ENCODE measurements around the gene HOXA7. TPM values are rescaled to one million over a fixed set of nuclear protein-coding genes. Genes with fewer than 3 reads are reported as not detected.
A peak's percentile ranks its signal among the peaks of the same experiment; 100 is the strongest.

Gene HOXA7
- total RNA-seq, 1 donor from 2014 or later = 34.2 TPM

DNA sequence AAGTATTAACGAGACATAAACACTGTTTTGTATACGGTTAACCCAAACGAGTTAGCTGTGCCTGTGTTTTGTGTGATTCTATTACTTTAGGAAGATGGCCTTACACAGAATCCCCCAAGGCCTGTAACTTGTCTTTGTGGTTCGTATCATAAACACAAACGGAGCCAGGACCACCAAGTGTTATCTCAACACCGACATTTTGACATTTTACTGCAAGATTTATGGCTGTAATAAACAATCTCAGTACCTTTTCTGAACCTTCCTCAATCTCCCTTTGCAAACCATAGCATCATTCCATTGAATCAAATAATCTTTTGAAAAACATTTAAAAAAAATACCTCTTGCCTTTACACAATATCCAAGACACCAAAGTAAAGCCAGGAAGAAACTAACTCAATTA lies 23.5 kb downstream of the HOXA7 start:
- H3K27me3 ChIP-seq (ENCODE audit: control insufficient read depth, insufficient read depth, low read length) = no peaks in the 10 kb centered on the region
- peaks cover 1% of the 10 kb centered on the region for H3K36me3 ChIP-seq (ENCODE audit: control insufficient read depth, insufficient read depth, low read length)
- H3K4me3 ChIP-seq (ENCODE audit: low read depth, low read length) = no peak overlapping the region
- TF ChIP-seq CTCF (IDR thresholded peaks at IDR 0.05; ENCODE audit: insufficient read depth, low read length, poor library complexity, severe bottlenecking) = no peak
- no peak for DNase-seq (ENCODE audit: low read depth)

- no peaks in the 10 kb centered on the region for H3K27me3 ChIP-seq (ENCODE audit: control insufficient read depth, insufficient read depth, low read length)
- H3K36me3 ChIP-seq (ENCODE audit: control insufficient read depth, insufficient read depth, low read length) = peaks cover 1% of the 10 kb centered on the region
- TF ChIP-seq CTCF (IDR thresholded peaks at IDR 0.05; ENCODE audit: insufficient read depth, low read length, poor library complexity, severe bottlenecking) = no peak
- no peak overlapping the region for H3K4me3 ChIP-seq (ENCODE audit: low read depth, low read length)
- DNase-seq (ENCODE audit: low read depth) = no peak
Observed at GRCh38 chr7:27132214-27132613, 24.3 kb downstream of the HOXA7 start.

DNA sequence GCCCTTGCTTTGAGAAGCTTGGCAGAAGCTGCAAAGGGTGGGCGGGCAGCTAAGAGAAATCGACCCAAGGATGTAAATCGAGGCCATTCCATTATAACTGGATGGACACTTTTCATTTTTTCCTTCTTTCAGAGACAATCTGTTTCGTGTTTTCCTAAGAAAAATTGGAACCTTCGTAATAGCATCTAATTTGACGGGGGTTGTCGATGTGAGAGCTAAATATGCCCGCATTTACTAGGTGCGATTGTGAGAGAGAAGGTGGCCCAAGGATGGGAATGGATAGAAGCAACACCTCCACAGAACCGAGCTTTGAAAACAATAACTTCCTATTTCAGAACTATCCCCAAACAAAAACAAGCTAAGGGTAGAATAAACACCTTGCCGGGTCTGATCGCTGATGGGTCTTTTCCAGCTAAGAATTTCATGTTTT lies 25.1 kb downstream of the HOXA7 start:
- Histone ChIP-seq H3K36me3 (ENCODE audit: control insufficient read depth, insufficient read depth, low read length) (peaks cover 1% of the 10 kb centered on the region), H3K4me3 (ENCODE audit: low read depth, low read length) (peak overlapping the region; percentile 41), H3K27me3 (ENCODE audit: control insufficient read depth, insufficient read depth, low read length) (no peaks in the 10 kb centered on the region)
- no peak for TF ChIP-seq CTCF (IDR thresholded peaks at IDR 0.05; ENCODE audit: insufficient read depth, low read length, poor library complexity, severe bottlenecking)
- no peak for DNase-seq (ENCODE audit: low read depth)

DNA sequence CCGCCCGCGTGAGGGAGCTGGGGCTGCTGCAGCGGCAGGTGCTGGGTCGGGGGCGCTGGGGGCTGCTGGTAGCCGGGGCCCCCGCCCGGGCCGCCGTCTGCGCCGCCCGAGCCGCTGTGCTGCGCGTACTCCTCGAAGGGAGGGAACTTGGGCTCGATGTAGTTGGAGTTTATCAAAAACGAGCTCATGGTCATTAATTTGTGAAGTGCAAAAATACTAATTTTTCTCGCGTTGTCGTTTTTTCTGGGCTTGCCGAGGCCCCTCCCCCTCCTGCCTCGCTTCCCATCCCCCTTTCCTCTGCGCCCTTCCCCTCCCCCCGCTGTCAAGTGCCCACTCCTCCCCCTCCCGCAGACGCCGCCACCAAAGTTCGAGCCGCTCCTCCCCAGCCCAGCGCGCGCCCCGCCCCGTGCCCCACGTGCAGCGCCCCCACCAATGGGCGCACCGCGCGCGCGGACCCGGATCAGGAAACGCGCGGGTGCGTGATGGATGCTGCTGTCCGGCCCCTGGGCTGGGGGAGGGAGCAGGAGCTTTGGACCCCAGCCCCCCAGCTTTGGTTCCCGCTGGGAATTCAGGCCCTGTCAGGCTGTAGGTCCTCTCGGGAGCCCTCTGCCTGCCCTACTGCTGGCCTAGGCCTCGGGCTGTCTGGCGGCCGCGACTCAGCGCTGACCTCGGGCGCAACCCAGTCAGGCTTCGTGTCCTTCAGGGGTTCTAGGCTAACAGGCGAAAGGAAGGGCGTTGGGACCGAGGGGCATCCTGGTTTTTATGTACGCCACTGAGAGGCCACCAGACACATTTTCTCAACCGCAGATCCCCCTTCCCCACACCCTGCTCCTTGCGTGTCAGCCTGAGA lies 25.7 kb downstream of the HOXA7 start, which contains the start of gene HOXA4:
HOXA4 (minus strand) TSS at position 218 of the 850 bp plus-strand sequence; CDS start at position 194, 24 bp downstream.
- no peaks in the 10 kb centered on the region for H3K27me3 ChIP-seq (ENCODE audit: control insufficient read depth, insufficient read depth, low read length)
- TF ChIP-seq CTCF (IDR thresholded peaks at IDR 0.05; ENCODE audit: insufficient read depth, low read length, poor library complexity, severe bottlenecking) = no peak
- H3K36me3 ChIP-seq (ENCODE audit: control insufficient read depth, insufficient read depth, low read length) = peaks cover 1% of the 10 kb centered on the region
- DNase-seq (ENCODE audit: low read depth) = no peak
- peak within 1 kb of the TSS; percentile 52 for H3K4me3 ChIP-seq (ENCODE audit: low read depth, low read length)

GRCh38 chr7:27129729-27130539 lies 26.5 kb downstream of the HOXA7 start:
- Histone ChIP-seq H3K4me3 (ENCODE audit: low read depth, low read length) (peak overlapping the region; percentile 52), H3K36me3 (ENCODE audit: control insufficient read depth, insufficient read depth, low read length) (peaks cover 1% of the 10 kb centered on the region), H3K27me3 (ENCODE audit: control insufficient read depth, insufficient read depth, low read length) (no peaks in the 10 kb centered on the region)
- TF ChIP-seq CTCF (IDR thresholded peaks at IDR 0.05; ENCODE audit: insufficient read depth, low read length, poor library complexity, severe bottlenecking) = peak; percentile 8
- no peak for DNase-seq (ENCODE audit: low read depth)
